Prostate gland (tissue), 2 donors: Measurements from ENCODE around the gene ATP13A4. TPM values are rescaled to one million over a fixed set of nuclear protein-coding genes. Genes with fewer than 3 reads are reported as not detected.

Experiments used
- DNase-seq: peaks from one replicate; pipeline ENCODE4 v3.0.0-alpha.2; 2019; ENCODE audit warnings: low spot score
- H3K27ac ChIP-seq, 2 donors: fragments of 200-600 bp; sonication (generic); 2 replicates each; pipeline ENCODE4 v1.5.1; 2017 to 2019
- H3K27me3 ChIP-seq: fragments of 200-600 bp; sonication (generic); replicated peaks from 2 replicates; pipeline ENCODE4 v1.5.1; 2019; ENCODE audit not compliant: insufficient read depth
- H3K36me3 ChIP-seq, 2 donors: fragments of 200-600 bp; sonication (generic); 1 replicate in 1 of 2; 2 replicates in 1 of 2; pipeline versions ENCODE4 v1.5.1 to v1.8.1; 2017 to 2019
- H3K4me1 ChIP-seq: fragments of 200-600 bp; sonication (generic); replicated peaks from 2 replicates; pipeline ENCODE4 v1.5.1; 2019
- H3K4me3 ChIP-seq, 2 donors: fragments of 200-600 bp; sonication (generic); 2 replicates each; pipeline ENCODE4 v1.5.1; 2017 to 2019
- H3K9me3 ChIP-seq: fragments of 200-600 bp; sonication (generic); 2 replicates; pipeline ENCODE4 v1.5.1; 2017
- POLR2A ChIP-seq: fragments of 450-650 bp; IDR thresholded peaks from one replicate; pipeline ENCODE4 v1.6.1; 2016; ENCODE audit warnings: antibody characterized with exemption, mild to moderate bottlenecking
- POLR2AphosphoS5 ChIP-seq: sonication (generic); formaldehyde crosslinking; IDR thresholded peaks from one replicate; pipeline ENCODE4 v1.6.1; 2017; ENCODE audit warnings: antibody characterized with exemption
- WGBS: methylation state at CpG from one replicate; pipeline ENCODE4 v1.1.5; 2018; 5-methylcytosine and 5-hydroxymethylcytosine counted together
- intact Hi-C: fragments of 100-400 bp; cut with DNase I; formaldehyde crosslinking; loops from one replicate; pipeline ENCODE4 v1.14.2; 2022
- total RNA-seq, 2 donors: library from RNA; depleted of rRNA; stranded (reverse); fragments of >200 nt; gene quantifications; one replicate each; pipeline ENCODE4 v1.1.0, GENCODE V29; 2016
- TF ChIP-seq, protein P1 (sequence below), 4 experiments: fragments of 200-600 bp in 2 of 4; fragments of 450-650 bp in 2 of 4; sonication (generic) in 2 of 4; IDR thresholded peaks; 1 replicate in 3 of 4; 2 replicates in 1 of 4; pipeline ENCODE4 v1.5.1; 2016 to 2019; ENCODE audit warnings: antibody characterized with exemption in 4 of 4, mild to moderate bottlenecking in 2 of 4, moderate library complexity in 2 of 4

ATP13A4 gene
- total RNA-seq, 2 donors from 2014 or later = 2.0 TPM; not detected in 1

GRCh38 chr3:193377591-193377990 lies 177.1 kb downstream of the ATP13A4 start:
- H3K4me1 ChIP-seq = no peaks in the 10 kb centered on the region
- WGBS = 52% methylated on average over 2 of the region's 2 CpGs
- no peaks in the 10 kb centered on the region for H3K9me3 ChIP-seq
- TF ChIP-seq POLR2A = no peak
- TF ChIP-seq POLR2AphosphoS5 = no peak
- TF ChIP-seq, protein P1, sequence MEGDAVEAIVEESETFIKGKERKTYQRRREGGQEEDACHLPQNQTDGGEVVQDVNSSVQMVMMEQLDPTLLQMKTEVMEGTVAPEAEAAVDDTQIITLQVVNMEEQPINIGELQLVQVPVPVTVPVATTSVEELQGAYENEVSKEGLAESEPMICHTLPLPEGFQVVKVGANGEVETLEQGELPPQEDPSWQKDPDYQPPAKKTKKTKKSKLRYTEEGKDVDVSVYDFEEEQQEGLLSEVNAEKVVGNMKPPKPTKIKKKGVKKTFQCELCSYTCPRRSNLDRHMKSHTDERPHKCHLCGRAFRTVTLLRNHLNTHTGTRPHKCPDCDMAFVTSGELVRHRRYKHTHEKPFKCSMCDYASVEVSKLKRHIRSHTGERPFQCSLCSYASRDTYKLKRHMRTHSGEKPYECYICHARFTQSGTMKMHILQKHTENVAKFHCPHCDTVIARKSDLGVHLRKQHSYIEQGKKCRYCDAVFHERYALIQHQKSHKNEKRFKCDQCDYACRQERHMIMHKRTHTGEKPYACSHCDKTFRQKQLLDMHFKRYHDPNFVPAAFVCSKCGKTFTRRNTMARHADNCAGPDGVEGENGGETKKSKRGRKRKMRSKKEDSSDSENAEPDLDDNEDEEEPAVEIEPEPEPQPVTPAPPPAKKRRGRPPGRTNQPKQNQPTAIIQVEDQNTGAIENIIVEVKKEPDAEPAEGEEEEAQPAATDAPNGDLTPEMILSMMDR (IDR thresholded peaks at IDR 0.05) = no peak
- intact Hi-C loops = no loop called here
- no peak overlapping the region for H3K4me3 ChIP-seq
- no peaks in the 10 kb centered on the region for H3K36me3 ChIP-seq
- DNase-seq = no peak
- H3K27me3 ChIP-seq = no peaks in the 10 kb centered on the region
- no peak overlapping the region for H3K27ac ChIP-seq

DNA sequence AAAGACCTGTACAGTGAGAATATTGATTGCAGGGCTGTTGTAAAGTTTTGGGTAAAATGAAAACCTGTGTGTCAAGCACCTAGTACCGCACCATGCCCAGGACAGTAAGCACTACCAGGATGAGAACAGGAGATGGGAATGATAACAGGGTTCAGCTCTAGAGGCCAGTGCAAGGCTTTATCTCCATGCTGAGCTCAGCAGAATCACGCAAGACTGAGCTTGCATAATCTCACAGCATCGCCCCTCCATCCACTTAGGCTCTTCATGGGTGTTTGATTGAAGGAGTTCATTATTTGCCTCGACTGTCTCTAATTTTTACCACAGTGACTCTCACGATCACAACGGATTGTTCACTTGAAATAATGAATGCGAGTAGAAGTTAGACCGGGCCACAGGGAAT lies 179.1 kb downstream of the ATP13A4 start:
- 88% methylated on average over 8 of the region's 8 CpGs for WGBS
- Histone ChIP-seq H3K27ac (no peak overlapping the region), H3K36me3 (no peaks in the 10 kb centered on the region), H3K9me3 (no peaks in the 10 kb centered on the region), H3K4me1 (no peaks in the 10 kb centered on the region), H3K27me3 (no peaks in the 10 kb centered on the region), H3K4me3 (no peak overlapping the region)
- intact Hi-C loops = no loop called here
- TF ChIP-seq POLR2AphosphoS5 = no peak
- TF ChIP-seq, protein P1 (IDR thresholded peaks at IDR 0.05) = no peak
- TF ChIP-seq POLR2A = no peak
- DNase-seq = no peak

DNA sequence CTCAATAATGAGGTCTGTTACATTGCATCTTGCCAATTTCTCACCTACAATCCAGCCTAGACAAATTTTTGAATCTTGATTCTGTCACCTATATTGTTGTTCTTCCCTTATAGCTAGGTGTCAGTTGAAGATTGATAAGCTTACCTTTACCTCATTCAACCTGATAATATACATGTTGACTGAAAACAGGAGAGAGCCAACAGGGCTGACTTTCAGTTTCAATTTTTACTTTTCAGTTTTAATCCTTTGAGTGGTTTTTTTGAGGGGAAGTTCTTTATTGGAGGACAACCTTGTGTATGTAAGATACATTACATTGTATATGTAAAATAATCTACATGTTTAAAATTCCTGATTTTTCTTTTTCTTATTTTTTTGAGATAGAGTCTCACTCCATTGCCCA lies 181.9 kb downstream of the ATP13A4 start:
- no peak overlapping the region for H3K4me3 ChIP-seq
- H3K27ac ChIP-seq = no peak overlapping the region
- H3K36me3 ChIP-seq = no peaks in the 10 kb centered on the region
- no peaks in the 10 kb centered on the region for H3K27me3 ChIP-seq
- intact Hi-C loops = no loop called here
- H3K4me1 ChIP-seq = no peaks in the 10 kb centered on the region
- H3K9me3 ChIP-seq = no peaks in the 10 kb centered on the region
- no peak for DNase-seq
- no peak for TF ChIP-seq POLR2AphosphoS5
- TF ChIP-seq, protein P1 (IDR thresholded peaks at IDR 0.05) = no peak
- no peak for TF ChIP-seq POLR2A

DNA sequence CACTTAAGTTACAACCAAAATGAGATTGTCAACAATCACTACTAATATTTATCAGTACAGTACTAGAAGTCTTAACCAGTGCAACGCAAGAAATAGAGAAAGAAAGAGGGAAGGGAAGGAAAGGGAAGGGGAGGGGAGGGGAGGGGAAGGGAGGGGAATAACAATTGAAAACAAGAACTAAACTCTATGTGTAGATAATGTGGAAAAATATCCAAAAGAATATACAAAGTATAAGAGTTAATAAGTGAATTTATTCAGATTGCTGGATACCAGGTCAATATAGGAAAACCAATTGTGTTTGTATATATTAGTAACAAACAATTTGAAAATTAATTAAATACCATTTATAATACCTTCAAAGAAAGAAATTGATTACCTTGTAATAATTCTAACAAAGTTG lies 186.8 kb downstream of the ATP13A4 start:
- H3K9me3 ChIP-seq = no peaks in the 10 kb centered on the region
- no peak overlapping the region for H3K4me3 ChIP-seq
- no peaks in the 10 kb centered on the region for H3K4me1 ChIP-seq
- no peaks in the 10 kb centered on the region for H3K36me3 ChIP-seq
- WGBS = 70% methylated on average over 1 of the region's 1 CpG
- no peaks in the 10 kb centered on the region for H3K27me3 ChIP-seq
- DNase-seq = no peak
- intact Hi-C loops = no loop called here
- TF ChIP-seq POLR2A (no peak), POLR2AphosphoS5 (no peak)
- TF ChIP-seq, protein P1 (IDR thresholded peaks at IDR 0.05) = no peak
- no peak overlapping the region for H3K27ac ChIP-seq

DNA sequence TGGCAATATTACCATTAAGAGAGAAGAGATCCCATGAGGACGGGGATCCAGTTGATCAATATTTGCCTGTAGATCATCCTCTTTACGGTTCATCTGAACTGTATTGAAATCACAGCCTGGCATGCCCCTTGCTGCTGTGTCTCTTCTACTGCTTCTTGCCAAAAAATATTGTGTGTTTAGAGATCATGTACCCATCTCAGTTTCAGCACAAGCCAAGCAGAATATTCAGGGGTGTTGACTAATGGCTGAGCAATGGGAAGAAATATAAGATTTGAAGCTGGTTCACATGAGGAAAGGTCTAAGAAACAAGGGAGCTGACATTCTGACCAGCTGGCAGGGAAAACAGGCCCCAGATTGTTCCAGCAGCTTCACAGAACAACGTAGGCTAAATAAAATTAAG lies 197.4 kb downstream of the ATP13A4 start:
- no peak for TF ChIP-seq POLR2A
- TF ChIP-seq, protein P1 (IDR thresholded peaks at IDR 0.05) = no peak
- no peak for TF ChIP-seq POLR2AphosphoS5
- Histone ChIP-seq H3K4me3 (no peak overlapping the region), H3K4me1 (no peaks in the 10 kb centered on the region), H3K36me3 (no peaks in the 10 kb centered on the region), H3K9me3 (no peaks in the 10 kb centered on the region), H3K27me3 (no peaks in the 10 kb centered on the region), H3K27ac (no peak overlapping the region)
- intact Hi-C loops = no loop called here
- 75% methylated on average over 3 of the region's 3 CpGs for WGBS
- DNase-seq = no peak
